Smooth muscle cell (in vitro differentiated cells): Measurements from ENCODE around the gene KCP. TPM values are rescaled to one million over a fixed set of nuclear protein-coding genes. Genes with fewer than 3 reads are reported as not detected.

ENCODE experiments used
- DNase-seq: peaks from one replicate; lab custom pipeline; 2025; ENCODE audit not compliant: unreplicated experiment; lab: John Stamatoyannopoulos, UW
- H2AFZ ChIP-seq: fragments of 200-600 bp; sonication (generic); 2 replicates; pipeline ENCODE4 v1.6.0; 2016; ENCODE audit warnings: antibody characterized with exemption, low read depth, mild to moderate bottlenecking
- H3F3A ChIP-seq: fragments of 200-600 bp; sonication (generic); 2 replicates; pipeline ENCODE4 v1.6.0; 2017; ENCODE audit warnings: antibody characterized with exemption, low read depth
- H3K27ac ChIP-seq: fragments of 200-600 bp; sonication (generic); 2 replicates; pipeline ENCODE4 v1.5.1; 2016; ENCODE audit warnings: low read depth, mild to moderate bottlenecking
- H3K27me3 ChIP-seq: fragments of 200-600 bp; sonication (generic); 2 replicates; pipeline ENCODE4 v1.6.1; 2016; ENCODE audit warnings: low read depth, mild to moderate bottlenecking
- H3K36me3 ChIP-seq: fragments of 200-600 bp; sonication (generic); 2 replicates; pipeline ENCODE4 v1.5.1; 2016; ENCODE audit warnings: low read depth
- H3K4me1 ChIP-seq: fragments of 200-600 bp; sonication (generic); 2 replicates; pipeline ENCODE4 v1.5.1; 2016; ENCODE audit warnings: low read depth
- H3K4me2 ChIP-seq: fragments of 200-600 bp; sonication (generic); 2 replicates; pipeline ENCODE4 v1.6.0; 2016; ENCODE audit warnings: mild to moderate bottlenecking
- H3K4me3 ChIP-seq: fragments of 200-600 bp; sonication (generic); 2 replicates; pipeline ENCODE4 v1.5.1; 2016; ENCODE audit warnings: mild to moderate bottlenecking
- H3K79me2 ChIP-seq: fragments of 200-600 bp; sonication (generic); 2 replicates; pipeline ENCODE4 v1.6.0; 2016; ENCODE audit warnings: low read depth, mild to moderate bottlenecking
- H3K9ac ChIP-seq: fragments of 200-600 bp; sonication (generic); 2 replicates; pipeline ENCODE4 v1.6.0; 2016; ENCODE audit warnings: low read depth
- H3K9me3 ChIP-seq: fragments of 200-600 bp; sonication (generic); replicated peaks from 2 replicates; pipeline ENCODE4 v1.5.1; 2016; ENCODE audit warnings: low read depth
- H4K20me1 ChIP-seq: fragments of 200-600 bp; sonication (generic); 2 replicates; pipeline ENCODE4 v1.6.0; 2016; ENCODE audit warnings: low read depth
- WGBS: methylation state at CpG from one replicate; pipeline ENCODE4 v1.1.7; 2016; ENCODE audit warnings: low lambda C conversion rate; 5-methylcytosine and 5-hydroxymethylcytosine counted together
- polyA plus RNA-seq: library from polyadenylated mRNA; unstranded; fragments of >200 nt; fragmentation: Nextera tagmentation; extraction: Ambion mirVana; gene quantifications from 2 replicates; pipeline ENCODE4 v1.2.1, GENCODE V29; 2016
- total RNA-seq: library from RNA; depleted of rRNA; stranded (reverse); fragments of >200 nt; gene quantifications from 2 replicates; pipeline ENCODE4 v1.2.3, GENCODE V29; 2014
- TF ChIP-seq, protein P1 (sequence below): fragments of 200-600 bp; sonication (generic); IDR thresholded peaks from 2 replicates; pipeline ENCODE4 v1.5.1; 2017; ENCODE audit warnings: borderline replicate concordance, mild to moderate bottlenecking, antibody characterized with exemption; ENCODE audit not compliant: insufficient read depth, poor library complexity, severe bottlenecking

KCP gene
- total and polyA plus RNA-seq, 2 experiments from 2014 or later = 0.99 to 4.5 TPM

DNA sequence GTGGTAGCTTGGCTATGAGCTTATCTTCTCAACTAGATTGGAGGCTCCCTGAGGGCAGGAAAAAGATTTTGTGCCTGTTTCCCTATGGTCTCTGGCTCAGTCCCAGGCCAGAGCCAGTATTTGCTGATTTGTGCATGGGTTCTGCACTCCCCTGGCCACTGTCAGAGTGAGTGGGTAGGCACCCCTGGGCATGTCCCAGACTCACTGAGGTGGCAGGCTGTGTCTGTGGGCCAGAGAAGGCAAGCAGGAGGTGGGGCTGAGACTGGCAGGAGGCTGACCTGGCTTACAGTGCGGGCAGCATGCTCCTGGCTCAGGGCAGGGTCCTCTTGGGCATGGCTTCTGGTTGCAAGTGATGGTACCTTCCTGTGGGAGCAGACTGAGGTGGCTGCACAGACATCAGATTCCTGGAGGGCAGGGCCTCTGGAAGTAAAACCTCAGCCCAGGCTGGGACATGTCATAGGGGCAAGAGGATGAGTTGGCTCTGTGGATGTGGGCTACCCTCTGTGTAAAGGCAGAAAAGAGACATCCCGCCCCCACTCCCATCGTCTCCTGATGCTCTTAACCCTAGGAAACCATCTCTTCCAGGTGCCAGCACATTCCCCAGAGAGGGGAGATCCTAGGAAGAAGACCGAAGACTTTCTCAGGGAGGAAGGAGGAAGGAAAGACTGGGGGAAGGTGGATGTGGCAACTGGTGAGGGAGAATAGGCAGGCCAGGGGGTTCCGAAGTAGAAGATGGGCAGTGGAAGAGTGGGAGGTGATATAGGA, 4.3 kb downstream of the KCP start:
- H3F3A ChIP-seq = no peaks in the 10 kb centered on the region

DNA sequence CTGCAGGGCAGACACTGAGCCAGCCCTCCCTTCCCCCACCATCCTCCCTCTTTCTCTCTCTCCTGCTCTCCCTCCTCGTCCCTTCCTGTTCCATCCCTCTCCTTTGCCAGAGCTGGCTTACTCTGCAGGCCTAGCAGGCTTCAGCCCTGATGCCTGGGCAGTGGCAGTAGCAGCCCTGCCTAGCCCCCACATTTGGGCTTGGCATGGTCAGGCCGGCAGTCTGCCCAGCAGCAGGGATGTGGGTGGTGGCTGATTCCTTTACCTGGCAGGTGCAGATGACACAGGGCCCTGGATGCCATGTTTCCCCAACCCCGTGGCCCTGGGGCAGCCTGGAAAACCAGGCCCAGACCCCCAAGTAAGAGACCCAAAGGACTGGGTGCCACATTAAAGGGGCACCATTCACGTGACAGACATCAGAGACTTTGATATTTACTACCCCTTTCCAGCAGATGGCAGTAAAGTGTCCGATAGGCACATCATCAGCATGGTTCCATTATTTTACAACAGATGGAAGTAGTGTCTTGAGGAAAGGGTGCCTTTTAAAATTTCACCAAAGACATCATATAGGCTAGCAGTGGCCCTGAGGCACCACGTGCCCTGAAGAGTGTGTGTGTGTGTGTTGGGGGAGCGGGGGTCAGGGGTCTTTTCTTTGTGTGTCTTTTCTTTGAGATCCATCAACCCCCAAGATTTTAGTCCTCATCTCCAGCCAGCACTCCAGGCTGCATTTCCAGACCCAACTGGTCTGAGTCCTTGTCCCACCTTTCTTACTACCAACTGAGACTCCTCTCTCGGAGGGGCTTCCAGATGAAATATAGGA, 5.9 kb downstream of the KCP start:
- Histone ChIP-seq H3K36me3 (no peaks in the 10 kb centered on the region), H3K4me3 (no peak overlapping the region), H4K20me1 (no peaks in the 10 kb centered on the region), H3K4me2 (no peak overlapping the region), H3K4me1 (no peaks in the 10 kb centered on the region), H3F3A (no peaks in the 10 kb centered on the region), H2AFZ (no peak overlapping the region), H3K9me3 (no peaks in the 10 kb centered on the region), H3K79me2 (no peaks in the 10 kb centered on the region), H3K27me3 (no peaks in the 10 kb centered on the region), H3K9ac (no peak overlapping the region), H3K27ac (no peak overlapping the region)
- 48% methylated on average over 7 of the region's 8 CpGs for WGBS
- TF ChIP-seq, protein P1, sequence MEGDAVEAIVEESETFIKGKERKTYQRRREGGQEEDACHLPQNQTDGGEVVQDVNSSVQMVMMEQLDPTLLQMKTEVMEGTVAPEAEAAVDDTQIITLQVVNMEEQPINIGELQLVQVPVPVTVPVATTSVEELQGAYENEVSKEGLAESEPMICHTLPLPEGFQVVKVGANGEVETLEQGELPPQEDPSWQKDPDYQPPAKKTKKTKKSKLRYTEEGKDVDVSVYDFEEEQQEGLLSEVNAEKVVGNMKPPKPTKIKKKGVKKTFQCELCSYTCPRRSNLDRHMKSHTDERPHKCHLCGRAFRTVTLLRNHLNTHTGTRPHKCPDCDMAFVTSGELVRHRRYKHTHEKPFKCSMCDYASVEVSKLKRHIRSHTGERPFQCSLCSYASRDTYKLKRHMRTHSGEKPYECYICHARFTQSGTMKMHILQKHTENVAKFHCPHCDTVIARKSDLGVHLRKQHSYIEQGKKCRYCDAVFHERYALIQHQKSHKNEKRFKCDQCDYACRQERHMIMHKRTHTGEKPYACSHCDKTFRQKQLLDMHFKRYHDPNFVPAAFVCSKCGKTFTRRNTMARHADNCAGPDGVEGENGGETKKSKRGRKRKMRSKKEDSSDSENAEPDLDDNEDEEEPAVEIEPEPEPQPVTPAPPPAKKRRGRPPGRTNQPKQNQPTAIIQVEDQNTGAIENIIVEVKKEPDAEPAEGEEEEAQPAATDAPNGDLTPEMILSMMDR = peak; percentile 52
- no peak for DNase-seq

More for the DNA sequence above, 4.3 kb downstream of the KCP start:
- peaks cover 8% of the 10 kb centered on the region for H3K4me1 ChIP-seq
- H2AFZ ChIP-seq = no peak overlapping the region
- no peak overlapping the region for H3K27ac ChIP-seq
- H3K9me3 ChIP-seq = no peaks in the 10 kb centered on the region
- DNase-seq = no peak
- H3K36me3 ChIP-seq = no peaks in the 10 kb centered on the region
- H3K4me2 ChIP-seq = no peak overlapping the region
- no peaks in the 10 kb centered on the region for H3K27me3 ChIP-seq
- H3K9ac ChIP-seq = no peak overlapping the region
- no peaks in the 10 kb centered on the region for H3K79me2 ChIP-seq
- H3K4me3 ChIP-seq = no peak overlapping the region
- TF ChIP-seq, protein P1 = no peak
- WGBS = 93% methylated on average over 5 of the region's 5 CpGs
- no peaks in the 10 kb centered on the region for H4K20me1 ChIP-seq

DNA sequence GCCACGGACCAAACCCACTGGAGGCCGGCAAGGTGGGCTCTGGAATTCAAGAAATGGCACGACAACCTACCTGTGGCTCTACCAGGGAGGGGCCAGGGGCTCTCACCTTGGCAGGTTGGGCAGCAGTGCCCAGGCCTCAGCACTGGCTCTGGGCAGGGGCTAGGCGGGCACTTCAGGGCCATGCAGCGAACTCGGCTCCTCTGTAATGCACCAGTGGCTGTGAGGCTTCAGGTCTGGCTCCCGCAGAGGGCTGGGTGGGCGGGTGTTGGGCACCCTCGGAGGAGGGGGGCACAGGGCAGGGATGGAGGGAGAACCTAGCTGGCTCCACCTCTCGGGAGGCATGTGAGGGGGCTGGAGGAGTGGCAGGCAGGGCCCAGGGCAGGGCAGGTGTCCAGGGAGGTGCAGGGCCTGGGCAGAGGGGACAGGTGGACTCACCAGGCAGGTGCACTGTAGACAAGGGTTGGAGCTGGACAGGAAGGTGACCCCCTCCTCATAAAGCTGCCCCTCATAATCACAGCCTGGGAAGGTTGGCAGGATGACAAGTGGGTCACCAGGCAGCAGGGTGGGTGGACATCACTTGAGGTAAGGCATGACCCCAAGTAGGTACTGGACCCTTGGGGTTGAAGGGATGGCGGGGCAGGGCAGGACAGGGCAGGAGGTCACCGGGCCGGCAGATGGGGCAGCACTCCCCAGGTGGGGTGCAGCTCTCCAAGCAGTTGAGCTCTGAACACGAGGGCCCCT, 6.7 kb downstream of the KCP start:
- no peaks in the 10 kb centered on the region for H3F3A ChIP-seq
- no peaks in the 10 kb centered on the region for H3K9me3 ChIP-seq
- no peak overlapping the region for H3K9ac ChIP-seq
- no peak for DNase-seq
- H3K4me2 ChIP-seq = no peak overlapping the region
- H2AFZ ChIP-seq = no peak overlapping the region
- no peak overlapping the region for H3K4me3 ChIP-seq
- no peaks in the 10 kb centered on the region for H3K4me1 ChIP-seq
- no peaks in the 10 kb centered on the region for H3K36me3 ChIP-seq
- TF ChIP-seq, protein P1 = no peak
- no peaks in the 10 kb centered on the region for H4K20me1 ChIP-seq
- no peaks in the 10 kb centered on the region for H3K27me3 ChIP-seq
- no peaks in the 10 kb centered on the region for H3K79me2 ChIP-seq
- WGBS = 85% methylated on average over 11 of the region's 14 CpGs
- no peak overlapping the region for H3K27ac ChIP-seq
